22Rv1 (cell line): ENCODE measurements around the gene MAPRE3.

Experiments
- CTCF ChIP-seq: fragments of 450-650 bp; IDR thresholded peaks from 2 replicates; pipeline ENCODE4 v1.5.1; 2017; ENCODE audit warnings: mild to moderate bottlenecking
- ZFX ChIP-seq: fragments of 450-650 bp; IDR thresholded peaks from 2 replicates; pipeline ENCODE4 v1.6.1; 2017; ENCODE audit warnings: antibody characterized with exemption, borderline replicate concordance

DNA sequence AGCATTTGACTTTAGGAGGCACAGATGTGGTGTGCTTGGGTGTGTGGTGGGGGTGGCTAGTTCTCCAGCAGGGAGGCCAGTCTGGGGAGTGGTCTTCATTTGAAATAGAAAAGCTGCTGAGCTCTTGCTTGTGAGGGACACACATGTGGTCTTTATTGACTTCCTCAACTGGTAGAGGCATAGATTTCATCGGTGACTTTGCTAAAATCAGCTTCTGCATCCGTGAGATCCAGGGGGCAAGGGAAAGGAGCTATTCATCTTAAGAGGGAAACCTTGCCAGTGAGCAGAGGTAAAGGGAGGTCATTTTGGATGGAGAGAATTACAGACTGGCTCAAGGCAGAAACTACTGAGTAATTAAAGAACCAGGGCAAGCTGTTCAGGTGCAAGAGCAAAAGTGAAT, 4.7 kb downstream of the MAPRE3 start:
- no peak for TF ChIP-seq CTCF
- no peak for TF ChIP-seq ZFX
